ENCODE results near the gene EMX1. TPM values are rescaled to one million over a fixed set of nuclear protein-coding genes. Genes with fewer than 3 reads are reported as not detected.

EMX1 gene
- total RNA-seq, 1 experiment from 2014 or later = 0.72 TPM

DNA sequence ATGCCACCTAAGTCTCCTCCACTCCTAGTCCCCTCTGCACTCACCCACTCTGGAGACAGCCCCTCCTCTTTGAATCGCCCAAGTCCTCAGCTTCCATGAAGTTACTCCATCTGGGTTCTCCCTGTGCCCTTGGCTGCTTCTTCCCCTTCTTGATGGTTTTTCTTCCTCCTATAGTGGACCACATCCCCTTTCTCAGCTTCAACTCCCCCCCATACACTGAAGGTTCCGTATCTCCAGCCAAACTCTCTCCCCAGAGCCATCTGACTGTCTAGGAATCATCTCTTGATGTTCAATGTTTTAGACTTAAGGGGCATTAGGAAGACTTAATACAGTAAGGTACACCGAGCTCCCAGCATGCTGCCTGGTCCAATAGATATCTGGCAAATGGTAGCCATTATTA is 39.6 kb downstream of the EMX1 start:
- Histone ChIP-seq H3K56ac (ENCODE audit: insufficient read length, low read depth, low read length) (no peak overlapping the region), H2BK20ac (ENCODE audit: low read depth, low read length, poor library complexity, severe bottlenecking) (no peak overlapping the region), H3K79me2 (ENCODE audit: insufficient read depth, low read length) (no peaks in the 10 kb centered on the region), H2AFZ (ENCODE audit: low read length) (no peak overlapping the region), H4K5ac (ENCODE audit: insufficient read length, low read depth, low read length) (no peak overlapping the region), H3K27me3 (ENCODE audit: insufficient read depth, low read length) (no peaks in the 10 kb centered on the region), H4K20me1 (ENCODE audit: control insufficient read depth, insufficient read depth, insufficient read length) (no peaks in the 10 kb centered on the region), H2AK5ac (ENCODE audit: insufficient read length, low read length) (no peak overlapping the region), H3K27ac (ENCODE audit: insufficient read length, low read depth, low read length) (no peak overlapping the region), H3K4me1 (ENCODE audit: insufficient read depth, low read length) (peaks cover 4% of the 10 kb centered on the region; the same call in 1 of the 2 replicates), H4K91ac (ENCODE audit: insufficient read length, low read depth, low read length) (no peak overlapping the region), H2BK120ac (ENCODE audit: low read depth, low read length, poor library complexity, severe bottlenecking) (no peak overlapping the region), H3K23me2 (ENCODE audit: insufficient read length, low read depth, low read length, poor library complexity, severe bottlenecking) (no peaks in the 10 kb centered on the region), H4K8ac (replicated peaks; ENCODE audit: insufficient read length, low read depth, low read length) (no peak overlapping the region), H2BK5ac (ENCODE audit: insufficient read length, low read length) (no peak overlapping the region), H3K18ac (ENCODE audit: insufficient read length, low read depth, low read length) (no peak overlapping the region), H3T11ph (ENCODE audit: low read length) (no peak overlapping the region), H3K9ac (ENCODE audit: extremely low read depth, insufficient read length, low read length) (no peak overlapping the region), H2BK15ac (ENCODE audit: low read depth, low read length) (no peak overlapping the region), H3K79me1 (ENCODE audit: insufficient read depth, low read depth, low read length, poor library complexity, severe bottlenecking) (no peaks in the 10 kb centered on the region), H2BK12ac (ENCODE audit: insufficient read length, low read depth, low read length) (no peak overlapping the region), H3K4me2 (ENCODE audit: insufficient read depth, insufficient read length, low read length) (no peak overlapping the region), H3K4ac (ENCODE audit: low read depth, low read length) (no peak overlapping the region), H3K9me3 (ENCODE audit: control insufficient read depth, low read depth, low read length) (no peaks in the 10 kb centered on the region), H3K23ac (ENCODE audit: insufficient read length, low read depth, low read length) (no peak overlapping the region), H3K14ac (ENCODE audit: insufficient read depth, low read length) (no peak overlapping the region)
- TF ChIP-seq, protein P1, sequence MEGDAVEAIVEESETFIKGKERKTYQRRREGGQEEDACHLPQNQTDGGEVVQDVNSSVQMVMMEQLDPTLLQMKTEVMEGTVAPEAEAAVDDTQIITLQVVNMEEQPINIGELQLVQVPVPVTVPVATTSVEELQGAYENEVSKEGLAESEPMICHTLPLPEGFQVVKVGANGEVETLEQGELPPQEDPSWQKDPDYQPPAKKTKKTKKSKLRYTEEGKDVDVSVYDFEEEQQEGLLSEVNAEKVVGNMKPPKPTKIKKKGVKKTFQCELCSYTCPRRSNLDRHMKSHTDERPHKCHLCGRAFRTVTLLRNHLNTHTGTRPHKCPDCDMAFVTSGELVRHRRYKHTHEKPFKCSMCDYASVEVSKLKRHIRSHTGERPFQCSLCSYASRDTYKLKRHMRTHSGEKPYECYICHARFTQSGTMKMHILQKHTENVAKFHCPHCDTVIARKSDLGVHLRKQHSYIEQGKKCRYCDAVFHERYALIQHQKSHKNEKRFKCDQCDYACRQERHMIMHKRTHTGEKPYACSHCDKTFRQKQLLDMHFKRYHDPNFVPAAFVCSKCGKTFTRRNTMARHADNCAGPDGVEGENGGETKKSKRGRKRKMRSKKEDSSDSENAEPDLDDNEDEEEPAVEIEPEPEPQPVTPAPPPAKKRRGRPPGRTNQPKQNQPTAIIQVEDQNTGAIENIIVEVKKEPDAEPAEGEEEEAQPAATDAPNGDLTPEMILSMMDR (conservative IDR thresholded peaks at IDR 0.05) = no peak
- WGBS (ENCODE audit: extremely low coverage, insufficient read length, low lambda C conversion rate) = no CpG with 5 or more reads among the region's 3 CpGs
- Mint-ChIP-seq H3K27ac (no peak overlapping the region), H3K4me3 (no peak overlapping the region), H3K36me3 (ENCODE audit: insufficient read depth in 1 of 3, low read depth in 3 of 3) (peaks cover 12 to 20% (median 16%) of the 10 kb centered on the region in 3 experiments; a peak in 5 of 7 replicates), H3K9me3 (no peaks in the 10 kb centered on the region), H3K27me3 (ENCODE audit: low read depth) (peaks cover 5% of the 10 kb centered on the region), H3K4me1 (peaks cover 34 to 37% of the 10 kb centered on the region in 2 experiments)
- DNase-seq = no peak
